Heart right ventricle (tissue), 16 donors: ENCODE measurements around the gene LRRC43. TPM values are rescaled to one million over a fixed set of nuclear protein-coding genes. Genes with fewer than 3 reads are reported as not detected.

Source experiments
- ATAC-seq, 8 donors: fragments of 200-7000 bp; cut with Tn5 transposase; one replicate each; pipeline ENCODE4 v1.9.1; 2020; ENCODE audit warnings: mild to moderate bottlenecking in 8 of 8, moderate library complexity in 8 of 8, moderate number of reproducible peaks in 1 of 8
- DNase-seq, 2 donors: peaks; one replicate each; pipeline ENCODE4 v3.0.0-alpha.2; 2020
- H3K27ac ChIP-seq, 10 donors: fragments of 200-600 bp; sonication (generic) in 2 of 10; one replicate each; pipeline versions ENCODE4 v1.5.0 to v1.8.0; 2020 to 2022; ENCODE audit warnings: mild to moderate bottlenecking in 3 of 10
- H3K27me3 ChIP-seq, 7 donors: fragments of 200-600 bp; one replicate each; pipeline ENCODE4 v1.8.0; 2021 to 2022; ENCODE audit warnings: mild to moderate bottlenecking in 2 of 7
- H3K36me3 ChIP-seq, 9 donors: fragments of 200-600 bp; sonication (generic) in 1 of 9; one replicate each; pipeline versions ENCODE4 v1.5.0 to v1.8.0; 2020 to 2022; ENCODE audit warnings: mild to moderate bottlenecking in 2 of 9
- H3K4me1 ChIP-seq, 9 donors: fragments of 200-600 bp; sonication (generic) in 1 of 9; one replicate each; pipeline versions ENCODE4 v1.5.0 to v1.8.0; 2020 to 2022; ENCODE audit warnings: mild to moderate bottlenecking in 4 of 9
- H3K4me3 ChIP-seq, 10 donors: fragments of 200-600 bp; sonication (generic) in 2 of 10; one replicate each; pipeline versions ENCODE4 v1.5.0 to v1.8.0; 2020 to 2022; ENCODE audit warnings: mild to moderate bottlenecking in 7 of 10, moderate library complexity in 2 of 10
- H3K9me3 ChIP-seq, 11 donors: fragments of 200-600 bp in 10 of 11; sonication (generic) in 2 of 11; one replicate each; pipeline versions ENCODE4 v1.5.0 to v1.8.0; 2013 to 2022; ENCODE audit warnings: mild to moderate bottlenecking in 2 of 11, control low read depth in 1 of 11, moderate library complexity in 1 of 11
- CTCF ChIP-seq, 9 donors: fragments of 200-600 bp; sonication (generic) in 2 of 9; IDR thresholded peaks; one replicate each; pipeline versions ENCODE4 v1.5.0 to v1.8.0; 2021 to 2022; ENCODE audit warnings: antibody characterized with exemption in 9 of 9, mild to moderate bottlenecking in 5 of 9, moderate library complexity in 1 of 9
- WGBS, 2 donors: extraction: QIAGEN DNeasy Blood & Tissue Kit; methylation state at CpG; one replicate each; pipeline ENCODE4 v1.1.7; 2013; ENCODE audit warnings: inconsistent platforms in 1 of 2; 5-methylcytosine and 5-hydroxymethylcytosine counted together
- intact Hi-C, 10 donors: fragments of 100-400 bp; cut with DNase I; formaldehyde crosslinking; loops; one replicate each; pipeline versions ENCODE4 v1.11.1 to v1.14.2; 2022
- polyA plus RNA-seq, 2 donors: library from polyadenylated mRNA; stranded (reverse); fragments of 200-250 nt; gene quantifications; one replicate each; pipeline ENCODE4 v1.2.3, GENCODE V29; 2013
- total RNA-seq, 10 donors: library from RNA; stranded (reverse); fragmentation: NEBNext Ultra II Directional in 3 of 10; extraction: Animal tissue kit (Norgen Biotek cat#: 25700) in 3 of 10; gene quantifications; one replicate each; pipeline versions ENCODE4 v1.2.1 to v1.2.4, GENCODE V29; 2021 to 2023
- donor health status: Arrhythmogenic right ventricular cardiomyopathy.
- donor health status: ischemic (EF 13 %, LVEDD 7.1; RV severe dilation, severe dysfunction).
- donor health status: healthy with polysubstance abuse.
- donor health status: DM: no; HTN: yes; CAD: no.
- donor health status: DM: no; HTN: no; CAD: no.
- donor health status: ischemic (EF 25% LVEDD 6.9; RV normal size, moderate dysfunction).
- donor health status: ischemic (EF 25% LVEDD 5.7; RV mildly dilated, moderate dysfunction).
- donor health status: healthy.
- donor health status: DM: yes; HTN: yes; CAD: no.
- donor health status: Ischemic cardiomyopathy.
- donor health status: ischemic (EF 35%, LVEDD 5.7; RV mildly dilated, moderate dysfunction).
- donor health status: nonischemic (EF 11% LVEDD 7.7; RV severe dilation, severe dysfunction).
- donor health status: DM: yes; HTN: yes; CAD: no.
- donor health status: PGD.
- donor health status: ischemic (EF 29% LVEDD 5.4; RV normal size, mild dysfunction).
- donor health status: nonischemic (EF 23%, LVEDD 6.1; RV moderate dilation, normal function).

The LRRC43 gene
- total and polyA plus RNA-seq, 12 donors, result 0.07 to 1.6 (median 0.72) TPM; not detected in 2

GRCh38 chr12:122195405-122195804, 12.5 kb downstream of the LRRC43 start:
- intact Hi-C loops, result loop anchor here in 4 of 10 donors (10.0 kb wide), 2 partner anchors 141 to 281 kb away; partner anchors contain the start of gene CFAP251 (in 1 of the 4)
- no peak overlapping the region for H3K4me3 ChIP-seq
- peaks cover 0 to 28% (median 19%) of the 10 kb centered on the region in 7 donors for H3K27me3 ChIP-seq
- H3K27ac ChIP-seq, result no peak overlapping the region
- H3K4me1 ChIP-seq, result no peaks in the 10 kb centered on the region
- ATAC-seq (no peak), DNase-seq (no peak)
- no peak for TF ChIP-seq CTCF (IDR thresholded peaks at IDR 0.05)
- peaks cover 0 to 14% (median 0%) of the 10 kb centered on the region in 11 donors for H3K9me3 ChIP-seq
- H3K36me3 ChIP-seq, result no peaks in the 10 kb centered on the region
- WGBS, 2 donors, result 91 to 93% methylated on average over 4 of the region's 4 CpGs

- DNase-seq (no peak), ATAC-seq (no peak)
- intact Hi-C loops, result loop anchor here in 4 of 10 donors (10.0 kb wide), 2 partner anchors 143 to 283 kb away; partner anchors contain the start of gene CFAP251 (in 1 of the 4)
- Histone ChIP-seq H3K27ac (no peak overlapping the region), H3K36me3 (no peaks in the 10 kb centered on the region), H3K4me3 (no peak overlapping the region), H3K4me1 (no peaks in the 10 kb centered on the region), H3K9me3 (peaks cover 0 to 14% (median 0%) of the 10 kb centered on the region in 11 donors), H3K27me3 (peaks cover 0 to 50% (median 41%) of the 10 kb centered on the region in 7 donors)
- TF ChIP-seq CTCF (IDR thresholded peaks at IDR 0.05), result no peak
- WGBS, 2 donors, result 28 to 29% methylated on average over 1 of the region's 1 CpG
Observed at GRCh38 chr12:122197612-122197966, 14.7 kb downstream of the LRRC43 start.

- Histone ChIP-seq H3K9me3 (peaks cover 0 to 13% (median 0%) of the 10 kb centered on the region in 11 donors), H3K4me3 (no peak overlapping the region), H3K27me3 (peaks cover 7 to 71% (median 62%) of the 10 kb centered on the region in 7 donors), H3K27ac (no peak overlapping the region), H3K36me3 (no peaks in the 10 kb centered on the region), H3K4me1 (peaks cover 0 to 17% (median 10%) of the 10 kb centered on the region in 9 donors)
- ATAC-seq (no peak), DNase-seq (no peak)
- TF ChIP-seq CTCF (IDR thresholded peaks at IDR 0.05), result no peak
- WGBS, 2 donors, result 90% methylated on average over 29 of the region's 29 CpGs
- intact Hi-C loops, result loop anchor here in 5 of 10 donors (5.0 to 10.0 kb wide), 3 partner anchors 145 to 285 kb away; partner anchors contain the start of gene CFAP251 (in 1 of the 5)
Observed at GRCh38 chr12:122199484-122200355, 16.8 kb downstream of the LRRC43 start.

- intact Hi-C loops, result loop anchor here in 2 of 10 donors (5.0 to 10.0 kb wide), 2 partner anchors 146 to 148 kb away; no protein-coding TSS in a partner anchor
- DNase-seq, result no peak
- H3K9me3 ChIP-seq, result peaks cover 0 to 4% (median 0%) of the 10 kb centered on the region in 11 donors
- TF ChIP-seq CTCF (IDR thresholded peaks at IDR 0.05), result no peak
- ATAC-seq, result peak in 1 of 8 donors; percentile 35
- peaks cover 0 to 17% (median 10%) of the 10 kb centered on the region in 9 donors for H3K4me1 ChIP-seq
- no peak overlapping the region for H3K4me3 ChIP-seq
- H3K36me3 ChIP-seq, result no peaks in the 10 kb centered on the region
- WGBS, 2 donors, result 63 to 64% methylated on average over 24 of the region's 24 CpGs
- peaks cover 7 to 81% (median 67%) of the 10 kb centered on the region in 7 donors for H3K27me3 ChIP-seq
- no peak overlapping the region for H3K27ac ChIP-seq
Observed at GRCh38 chr12:122200541-122201175, 17.7 kb downstream of the LRRC43 start.
